Peyer's patch (tissue), 4 donors: ENCODE data around the gene PRMT7.

Experiments
- CTCF ChIP-seq, 6 experiments: fragments of 450-650 bp in 4 of 6; fragments of 200-600 bp in 2 of 6; sonication (generic) in 1 of 6; IDR thresholded peaks; one replicate each; pipeline ENCODE4 v1.5.1; 2017 to 2019; ENCODE audit warnings: antibody characterized with exemption in 6 of 6, mild to moderate bottlenecking in 3 of 6, moderate library complexity in 1 of 6
- POLR2A ChIP-seq, 2 donors: fragments of 450-650 bp; IDR thresholded peaks; one replicate each; pipeline ENCODE4 v1.5.1; 2017; ENCODE audit warnings: antibody characterized with exemption in 2 of 2, mild to moderate bottlenecking in 2 of 2, moderate library complexity in 2 of 2

GRCh38 chr16:68403177-68403576 is 92.4 kb downstream of the PRMT7 start:
- TF ChIP-seq CTCF (IDR thresholded peaks at IDR 0.05) (no peak), POLR2A (IDR thresholded peaks at IDR 0.05) (no peak)
